Stimulated activated CD8-positive, alpha-beta memory T cell treated with anti-CD3 and anti-CD28 coated beads, Interleukin-12 subunit alpha, Interleukin-12 subunit beta, amount 100 ng/mL, for 1 hour (primary cell): ENCODE data around the gene PSMD13.

ENCODE experiments used
- DNase-seq: peaks from one replicate; pipeline ENCODE4 v3.0.0-alpha.2; 2020; ENCODE audit warnings: low read depth

PSMD13 gene

DNA sequence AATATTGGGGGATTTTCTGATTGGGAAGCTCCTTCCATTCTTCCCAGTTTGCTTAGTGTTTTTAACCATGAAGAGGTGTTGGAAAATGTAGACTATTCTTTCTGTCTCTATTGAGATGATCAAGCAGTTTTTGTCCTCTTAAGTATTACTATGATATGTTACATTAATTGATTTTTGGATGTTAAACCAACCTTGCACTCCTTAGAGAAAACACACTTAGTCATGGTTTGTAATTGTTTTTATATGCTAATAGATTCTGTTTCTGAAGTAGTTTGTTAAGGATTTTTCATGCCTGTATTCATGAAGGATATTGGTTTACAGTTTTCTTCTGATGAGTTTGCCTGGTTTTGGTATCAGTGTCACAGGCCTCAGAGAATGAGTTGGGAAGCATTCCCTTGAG, 39.4 kb downstream of the PSMD13 start:
- DNase-seq: no peak

DNA sequence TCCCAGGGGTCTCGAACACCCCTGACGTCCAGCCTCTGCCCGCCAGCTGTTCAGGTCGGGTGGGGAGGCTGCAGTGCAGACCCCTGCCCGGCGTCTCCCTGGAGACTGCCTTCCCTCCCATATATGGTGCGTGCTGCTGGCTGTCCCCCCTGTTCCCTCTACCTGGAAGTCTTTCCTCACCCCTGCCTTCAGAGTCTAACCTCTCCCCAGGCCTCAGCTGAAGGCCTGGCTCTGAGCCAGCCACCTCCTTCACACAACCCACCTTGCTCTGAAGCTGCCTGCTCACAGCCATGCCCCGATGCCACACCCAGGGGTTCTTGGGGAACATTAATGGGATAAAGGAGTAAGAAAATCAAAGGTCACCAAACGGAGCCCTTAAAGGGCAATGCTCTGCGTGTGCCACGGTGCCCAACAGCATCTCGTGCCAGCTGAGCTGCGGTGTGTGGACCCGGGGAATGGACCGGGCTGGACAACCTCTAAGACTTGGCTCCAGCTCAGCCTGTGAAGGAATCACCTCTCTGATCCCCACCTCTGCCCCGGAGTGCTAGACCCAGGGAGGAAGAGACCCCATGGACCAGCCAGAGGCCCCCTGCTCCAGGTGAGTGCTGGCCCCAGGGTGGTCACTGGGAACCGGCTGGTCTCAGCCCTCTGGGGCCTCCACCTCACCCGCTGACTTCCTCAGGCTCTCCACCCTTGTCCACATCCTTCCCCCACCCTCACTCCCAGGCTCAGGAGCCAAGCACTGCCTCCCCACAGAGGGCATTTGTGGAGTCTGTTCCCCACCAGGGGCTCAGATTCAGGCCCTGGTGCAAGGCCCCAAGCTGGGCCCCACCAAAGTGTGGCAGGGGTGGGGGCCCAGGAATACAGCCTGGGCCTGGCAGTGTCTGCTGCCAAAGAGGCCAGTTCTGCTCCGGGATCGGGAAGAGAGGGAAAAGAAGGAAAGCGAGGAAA, 41.5 kb downstream of the PSMD13 start, which contains the start of gene NLRP6:
Gene NLRP6, plus strand, starts transcription at position 407 of the 951 bp plus-strand sequence. Its CDS starts 163 bp downstream, at position 570.
- DNase-seq: no peak

DNA sequence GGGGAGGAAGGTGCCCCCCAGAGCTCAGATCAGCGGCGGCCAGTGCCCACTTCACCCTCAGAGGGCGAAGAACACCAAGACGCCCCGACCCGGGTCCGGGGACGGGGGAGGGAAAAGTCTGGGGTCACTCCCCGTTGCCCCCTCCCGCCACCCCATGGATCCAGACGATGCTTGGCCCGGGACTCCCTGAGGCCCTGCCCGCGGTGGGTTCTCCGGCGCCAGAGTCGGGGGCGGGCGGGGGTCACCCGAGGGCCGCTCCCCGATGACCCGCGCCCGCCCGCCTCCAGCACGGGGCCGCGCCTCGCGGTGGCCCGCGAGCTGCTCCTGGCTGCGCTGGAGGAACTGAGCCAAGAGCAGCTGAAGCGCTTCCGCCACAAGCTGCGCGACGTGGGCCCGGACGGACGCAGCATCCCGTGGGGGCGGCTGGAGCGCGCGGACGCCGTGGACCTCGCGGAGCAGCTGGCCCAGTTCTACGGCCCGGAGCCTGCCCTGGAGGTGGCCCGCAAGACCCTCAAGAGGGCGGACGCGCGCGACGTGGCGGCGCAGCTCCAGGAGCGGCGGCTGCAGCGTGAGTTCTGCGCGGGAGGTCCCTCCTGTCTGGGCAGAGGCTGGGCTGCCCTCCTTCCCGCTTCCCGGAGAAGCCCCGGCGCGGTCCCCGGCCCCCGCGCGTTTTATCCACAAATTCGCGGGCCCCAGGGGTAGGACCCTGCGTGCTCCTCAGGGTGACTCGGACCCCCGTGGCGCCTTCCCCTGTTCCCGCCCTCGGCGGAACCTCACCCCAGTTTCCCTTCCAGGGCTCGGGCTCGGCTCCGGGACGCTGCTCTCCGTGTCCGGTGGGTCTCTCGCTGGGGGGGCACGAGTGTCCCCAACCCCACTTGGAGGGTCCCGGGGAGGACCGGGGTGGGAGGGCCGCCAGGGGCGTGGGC, 42.5 kb downstream of the PSMD13 start:
- no peak for DNase-seq

DNA sequence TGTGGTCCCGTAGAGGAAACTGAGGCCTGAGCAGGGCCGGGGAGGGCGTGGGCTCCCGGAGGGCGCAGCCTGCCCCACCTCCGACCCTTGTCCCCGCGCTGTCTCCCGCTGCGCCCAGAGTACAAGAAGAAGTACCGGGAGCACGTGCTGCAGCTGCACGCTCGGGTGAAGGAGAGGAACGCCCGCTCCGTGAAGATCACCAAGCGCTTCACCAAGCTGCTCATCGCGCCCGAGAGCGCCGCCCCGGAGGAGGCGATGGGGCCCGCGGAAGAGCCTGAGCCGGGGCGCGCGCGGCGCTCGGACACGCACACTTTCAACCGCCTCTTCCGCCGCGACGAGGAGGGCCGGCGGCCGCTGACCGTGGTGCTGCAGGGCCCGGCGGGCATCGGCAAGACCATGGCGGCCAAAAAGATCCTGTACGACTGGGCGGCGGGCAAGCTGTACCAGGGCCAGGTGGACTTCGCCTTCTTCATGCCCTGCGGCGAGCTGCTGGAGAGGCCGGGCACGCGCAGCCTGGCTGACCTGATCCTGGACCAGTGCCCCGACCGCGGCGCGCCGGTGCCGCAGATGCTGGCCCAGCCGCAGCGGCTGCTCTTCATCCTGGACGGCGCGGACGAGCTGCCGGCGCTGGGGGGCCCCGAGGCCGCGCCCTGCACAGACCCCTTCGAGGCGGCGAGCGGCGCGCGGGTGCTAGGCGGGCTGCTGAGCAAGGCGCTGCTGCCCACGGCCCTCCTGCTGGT, 43.4 kb downstream of the PSMD13 start:
- DNase-seq: no peak

DNA sequence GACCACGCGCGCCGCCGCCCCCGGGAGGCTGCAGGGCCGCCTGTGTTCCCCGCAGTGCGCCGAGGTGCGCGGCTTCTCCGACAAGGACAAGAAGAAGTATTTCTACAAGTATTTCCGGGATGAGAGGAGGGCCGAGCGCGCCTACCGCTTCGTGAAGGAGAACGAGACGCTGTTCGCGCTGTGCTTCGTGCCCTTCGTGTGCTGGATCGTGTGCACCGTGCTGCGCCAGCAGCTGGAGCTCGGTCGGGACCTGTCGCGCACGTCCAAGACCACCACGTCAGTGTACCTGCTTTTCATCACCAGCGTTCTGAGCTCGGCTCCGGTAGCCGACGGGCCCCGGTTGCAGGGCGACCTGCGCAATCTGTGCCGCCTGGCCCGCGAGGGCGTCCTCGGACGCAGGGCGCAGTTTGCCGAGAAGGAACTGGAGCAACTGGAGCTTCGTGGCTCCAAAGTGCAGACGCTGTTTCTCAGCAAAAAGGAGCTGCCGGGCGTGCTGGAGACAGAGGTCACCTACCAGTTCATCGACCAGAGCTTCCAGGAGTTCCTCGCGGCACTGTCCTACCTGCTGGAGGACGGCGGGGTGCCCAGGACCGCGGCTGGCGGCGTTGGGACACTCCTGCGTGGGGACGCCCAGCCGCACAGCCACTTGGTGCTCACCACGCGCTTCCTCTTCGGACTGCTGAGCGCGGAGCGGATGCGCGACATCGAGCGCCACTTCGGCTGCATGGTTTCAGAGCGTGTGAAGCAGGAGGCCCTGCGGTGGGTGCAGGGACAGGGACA, 44.1 kb downstream of the PSMD13 start:
- DNase-seq: no peak

DNA sequence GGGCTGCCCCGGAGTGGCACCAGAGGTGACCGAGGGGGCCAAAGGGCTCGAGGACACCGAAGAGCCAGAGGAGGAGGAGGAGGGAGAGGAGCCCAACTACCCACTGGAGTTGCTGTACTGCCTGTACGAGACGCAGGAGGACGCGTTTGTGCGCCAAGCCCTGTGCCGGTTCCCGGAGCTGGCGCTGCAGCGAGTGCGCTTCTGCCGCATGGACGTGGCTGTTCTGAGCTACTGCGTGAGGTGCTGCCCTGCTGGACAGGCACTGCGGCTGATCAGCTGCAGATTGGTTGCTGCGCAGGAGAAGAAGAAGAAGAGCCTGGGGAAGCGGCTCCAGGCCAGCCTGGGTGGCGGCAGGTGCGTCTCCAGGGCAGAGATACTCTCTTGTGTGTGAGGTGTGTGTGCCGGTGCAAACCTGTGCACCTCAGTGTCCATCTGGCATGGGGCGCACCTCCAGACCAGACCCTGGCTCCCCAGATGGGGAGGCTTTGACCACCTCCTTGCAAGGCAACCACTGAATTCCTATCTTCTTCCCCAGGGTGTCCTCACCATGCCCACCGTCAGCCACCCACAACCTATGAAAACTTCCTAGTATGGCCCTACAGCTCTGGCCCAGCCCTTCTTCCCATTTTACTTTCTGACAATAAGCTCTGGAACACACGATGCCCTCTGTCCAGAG, 44.8 kb downstream of the PSMD13 start:
- no peak for DNase-seq

DNA sequence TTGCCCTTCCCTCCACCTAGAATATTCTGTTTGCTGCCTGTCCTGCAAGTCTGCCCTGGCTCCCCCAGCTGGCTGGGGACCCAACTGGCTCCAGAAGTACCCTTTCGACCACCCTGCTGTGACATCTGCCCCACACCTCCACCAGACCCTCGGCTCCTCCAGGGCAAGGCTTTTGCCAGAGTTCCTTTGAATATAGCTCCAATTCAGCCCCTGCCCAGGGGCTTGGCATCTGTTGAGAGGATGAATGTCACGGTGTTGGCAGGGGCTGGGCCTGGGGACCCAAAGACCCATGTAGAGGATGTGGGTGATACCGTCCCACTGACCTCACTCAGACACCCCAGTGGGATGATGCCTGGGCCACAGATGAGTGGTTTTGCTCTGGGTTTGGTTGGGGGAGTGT, 45.4 kb downstream of the PSMD13 start:
- no peak for DNase-seq

DNA sequence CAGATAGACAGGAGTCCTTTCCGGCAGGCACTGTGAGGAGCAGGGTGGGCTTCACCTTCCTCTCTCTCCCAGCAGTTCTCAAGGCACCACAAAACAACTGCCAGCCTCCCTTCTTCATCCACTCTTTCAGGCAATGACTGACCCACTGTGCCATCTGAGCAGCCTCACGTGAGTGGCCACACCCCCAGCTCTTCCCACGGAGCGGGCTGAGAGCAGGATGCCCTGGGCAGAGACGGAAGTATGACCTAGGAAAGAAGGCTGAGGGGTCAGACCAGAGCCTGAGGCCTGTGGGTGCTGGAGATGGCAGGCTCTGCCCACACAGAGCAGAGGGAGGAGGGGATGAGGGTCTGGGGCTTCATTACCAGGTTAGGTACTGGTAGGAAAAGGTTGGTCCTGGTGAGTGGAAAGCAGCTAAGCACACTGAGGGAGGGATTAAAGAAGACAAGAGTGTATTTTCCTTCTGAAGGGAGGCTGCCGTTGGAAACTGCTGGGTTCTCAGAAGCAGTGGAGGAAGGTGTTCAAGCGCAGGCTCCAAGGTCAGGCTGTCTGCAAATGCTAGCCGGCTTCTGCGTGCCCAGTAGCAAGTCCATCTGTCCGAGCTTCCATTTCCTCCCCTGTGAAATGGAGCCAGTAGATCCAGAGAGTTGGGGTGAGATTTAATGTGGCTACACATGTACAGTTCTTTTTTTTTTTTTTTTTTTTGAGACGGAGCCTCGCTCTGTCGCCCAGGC, 46.0 kb downstream of the PSMD13 start:
- no peak for DNase-seq

DNA sequence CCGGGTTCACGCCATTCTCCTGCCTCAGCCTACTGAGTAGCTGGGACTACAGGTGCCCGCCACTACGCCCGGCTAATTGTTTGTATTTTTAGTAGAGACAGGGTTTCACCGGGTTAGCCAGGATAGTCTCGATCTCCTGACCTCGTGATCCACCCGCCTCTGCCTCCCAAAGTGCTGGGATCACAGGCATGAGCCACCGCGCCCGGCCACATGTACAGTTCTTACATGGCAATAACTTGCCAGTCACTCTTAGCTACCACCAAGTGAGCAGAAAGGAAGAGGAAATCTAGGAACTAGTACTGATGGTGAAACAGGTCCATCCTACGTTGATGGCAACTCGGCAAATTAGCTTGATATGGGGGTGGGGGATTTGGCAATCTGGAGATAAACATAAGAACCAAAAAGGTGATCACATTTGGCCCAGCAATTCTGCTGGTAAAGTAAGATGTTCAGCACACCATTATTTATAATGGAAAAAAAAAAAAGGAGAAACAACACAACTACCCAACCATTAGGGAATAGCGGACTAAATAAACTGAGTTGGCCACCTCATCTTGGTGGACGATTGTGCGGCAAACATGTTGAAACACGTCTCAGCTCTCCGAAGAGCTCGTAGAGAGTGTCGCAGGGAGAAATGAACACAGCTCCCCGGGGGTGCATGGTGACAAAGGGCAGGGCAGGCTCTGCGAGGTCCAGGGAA, 46.8 kb downstream of the PSMD13 start:
- DNase-seq: no peak

DNA sequence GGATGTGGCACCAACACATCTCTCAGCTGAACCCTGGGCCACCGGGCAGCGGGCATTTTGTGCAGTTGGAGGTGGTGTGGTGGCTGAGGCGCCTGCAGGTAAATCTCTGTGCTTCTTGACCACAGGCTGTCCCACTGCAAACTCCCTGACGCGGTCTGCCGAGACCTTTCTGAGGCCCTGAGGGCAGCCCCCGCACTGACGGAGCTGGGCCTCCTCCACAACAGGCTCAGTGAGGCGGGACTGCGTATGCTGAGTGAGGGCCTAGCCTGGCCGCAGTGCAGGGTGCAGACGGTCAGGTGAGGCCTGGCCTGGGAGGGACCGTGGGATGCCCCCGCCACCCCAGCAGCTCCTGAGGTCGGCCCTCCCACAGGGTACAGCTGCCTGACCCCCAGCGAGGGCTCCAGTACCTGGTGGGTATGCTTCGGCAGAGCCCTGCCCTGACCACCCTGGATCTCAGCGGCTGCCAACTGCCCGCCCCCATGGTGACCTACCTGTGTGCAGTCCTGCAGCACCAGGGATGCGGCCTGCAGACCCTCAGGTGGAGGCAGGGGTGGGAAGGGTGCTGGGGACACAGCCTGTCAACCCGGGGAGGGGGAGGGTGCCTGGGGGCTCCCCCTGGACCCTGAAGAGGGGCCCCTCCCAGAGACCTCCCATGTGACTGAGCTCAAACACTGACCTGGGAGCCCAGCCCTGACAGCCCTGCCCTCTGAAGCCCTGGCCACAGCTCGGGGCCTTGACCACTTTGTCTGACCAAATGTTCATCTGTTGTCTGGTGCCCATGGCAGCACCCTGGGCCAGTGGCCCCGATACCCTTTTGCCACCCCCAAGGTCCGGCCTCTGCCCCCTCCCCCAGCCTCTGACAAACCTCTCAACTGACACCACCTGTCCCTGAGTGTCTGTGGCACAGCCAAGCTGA, 47.6 kb downstream of the PSMD13 start:
- DNase-seq: no peak

DNA sequence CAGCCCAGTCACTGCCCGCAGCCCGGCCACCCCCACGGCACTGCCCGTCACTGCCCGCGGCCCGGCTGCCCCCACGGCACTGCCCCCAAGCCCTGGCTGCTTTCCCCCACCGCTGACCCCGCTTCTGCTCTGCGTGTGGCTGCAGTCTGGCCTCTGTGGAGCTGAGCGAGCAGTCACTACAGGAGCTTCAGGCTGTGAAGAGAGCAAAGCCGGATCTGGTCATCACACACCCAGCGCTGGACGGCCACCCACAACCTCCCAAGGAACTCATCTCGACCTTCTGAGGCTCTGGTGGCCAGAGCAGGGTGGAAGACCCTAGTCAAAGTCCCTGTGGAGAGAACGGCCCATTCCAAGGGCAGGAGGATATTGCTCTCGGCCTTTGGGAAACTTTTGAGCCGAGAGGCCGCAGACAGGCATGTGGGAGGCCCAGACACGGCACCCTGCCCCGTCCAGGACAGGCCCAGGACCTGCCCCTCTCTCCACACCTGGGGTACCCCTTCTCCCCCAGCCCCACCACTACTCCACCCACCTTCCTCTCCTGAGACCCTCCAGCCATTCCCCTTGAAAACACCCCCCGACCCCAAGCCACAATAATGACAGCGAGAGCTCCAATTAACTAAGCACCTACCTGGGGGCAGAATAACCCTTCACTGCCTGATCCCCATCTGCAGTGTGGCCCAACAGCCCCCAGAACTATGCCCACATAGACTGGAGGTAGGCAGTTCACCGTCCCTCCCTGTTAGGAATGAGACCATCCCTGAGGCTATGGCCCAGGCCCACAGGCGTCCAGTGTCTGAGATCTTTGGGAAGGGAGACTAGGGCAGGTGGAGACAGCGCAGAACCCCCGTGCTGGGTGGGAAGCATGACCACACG, 48.5 kb downstream of the PSMD13 start:
- no peak for DNase-seq

DNA sequence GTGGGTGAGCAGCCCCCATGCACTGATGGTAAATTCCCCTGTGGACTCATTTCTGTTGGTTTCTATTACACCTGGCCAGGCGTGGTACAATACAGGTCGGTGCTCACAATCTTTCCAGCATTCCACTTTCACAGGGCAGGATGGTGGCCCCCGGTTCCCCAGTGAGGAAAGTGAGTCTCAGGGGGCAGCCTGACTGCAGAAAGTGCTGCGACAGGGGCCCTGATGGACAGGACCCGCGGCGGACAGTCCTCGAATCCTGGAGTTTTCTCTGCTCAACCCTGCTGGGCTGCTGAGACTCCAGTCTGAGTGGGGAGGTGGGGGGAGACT, 49.1 kb downstream of the PSMD13 start:
- DNase-seq: no peak

DNA sequence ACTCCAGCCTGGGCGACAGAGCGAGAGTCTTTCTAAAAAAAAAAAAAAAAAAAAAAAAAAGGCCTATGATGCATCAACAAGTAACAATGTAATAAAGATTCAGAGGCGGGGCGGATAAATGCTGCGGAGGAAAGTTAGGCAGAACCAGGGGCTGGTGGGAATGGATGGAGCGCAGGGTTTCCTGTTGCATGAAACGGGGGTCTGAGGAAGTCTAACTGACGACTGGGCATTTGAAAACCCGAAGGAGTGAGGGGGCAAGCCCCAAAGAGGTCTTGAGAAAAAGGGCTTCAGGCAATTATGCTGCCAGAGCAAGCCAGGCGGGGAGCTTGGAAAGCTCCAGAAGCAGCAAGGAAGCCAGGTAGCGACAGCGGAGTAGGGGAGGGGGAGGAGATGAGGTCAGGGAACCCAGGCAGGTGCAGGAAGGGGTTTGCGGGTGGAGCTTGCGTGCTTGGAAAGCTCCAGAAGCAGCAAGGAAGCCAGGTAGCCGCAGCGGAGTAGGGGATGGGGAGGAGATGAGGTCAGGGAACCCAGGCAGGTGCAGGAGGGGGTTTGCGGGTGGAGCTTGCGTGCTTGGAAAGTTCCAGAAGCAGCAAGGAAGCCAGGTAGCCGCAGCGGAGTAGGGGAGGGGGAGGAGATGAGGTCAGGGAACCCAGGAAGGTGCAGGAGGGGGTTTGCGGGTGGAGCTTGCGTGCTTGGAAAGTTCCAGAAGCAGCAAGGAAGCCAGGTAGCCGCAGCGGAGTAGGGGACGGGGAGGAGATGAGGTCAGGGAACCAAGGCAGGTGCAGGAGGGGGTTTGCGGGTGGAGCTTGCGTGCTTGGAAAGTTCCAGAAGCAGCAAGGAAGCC, 50.4 kb downstream of the PSMD13 start:
- peak; percentile 71 for DNase-seq

DNA sequence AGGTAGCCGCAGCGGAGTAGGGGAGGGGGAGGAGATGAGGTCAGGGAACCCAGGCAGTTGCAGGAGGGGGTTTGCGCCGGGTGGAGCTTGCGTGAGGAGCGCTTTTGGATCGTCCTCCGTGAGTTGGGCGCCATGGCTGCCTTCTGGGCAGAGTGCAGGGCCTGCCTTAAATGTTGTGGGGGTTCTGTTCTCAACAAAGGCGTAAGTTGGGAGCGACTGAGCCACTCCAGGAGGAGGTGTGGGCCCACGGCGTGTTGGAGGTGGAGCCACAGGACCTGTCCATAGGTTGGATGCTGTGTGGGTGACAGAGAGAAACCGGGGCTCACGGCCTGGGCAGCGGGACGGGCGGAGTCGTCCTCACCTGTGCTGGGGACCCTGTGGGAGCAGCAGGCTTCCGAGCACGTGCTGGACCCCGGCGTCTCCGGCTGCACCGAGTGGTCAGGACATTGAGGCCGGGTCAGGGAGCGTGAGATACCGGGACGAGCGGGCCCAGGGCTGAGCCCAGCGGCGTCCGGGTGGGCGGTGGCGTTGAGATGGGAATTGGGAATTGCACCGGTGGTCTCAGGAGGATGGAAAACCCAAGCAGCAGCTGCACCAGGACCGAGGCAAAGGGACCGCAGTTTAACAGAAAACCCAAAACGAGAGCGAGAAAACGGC, 51.2 kb downstream of the PSMD13 start:
- no peak for DNase-seq

DNA sequence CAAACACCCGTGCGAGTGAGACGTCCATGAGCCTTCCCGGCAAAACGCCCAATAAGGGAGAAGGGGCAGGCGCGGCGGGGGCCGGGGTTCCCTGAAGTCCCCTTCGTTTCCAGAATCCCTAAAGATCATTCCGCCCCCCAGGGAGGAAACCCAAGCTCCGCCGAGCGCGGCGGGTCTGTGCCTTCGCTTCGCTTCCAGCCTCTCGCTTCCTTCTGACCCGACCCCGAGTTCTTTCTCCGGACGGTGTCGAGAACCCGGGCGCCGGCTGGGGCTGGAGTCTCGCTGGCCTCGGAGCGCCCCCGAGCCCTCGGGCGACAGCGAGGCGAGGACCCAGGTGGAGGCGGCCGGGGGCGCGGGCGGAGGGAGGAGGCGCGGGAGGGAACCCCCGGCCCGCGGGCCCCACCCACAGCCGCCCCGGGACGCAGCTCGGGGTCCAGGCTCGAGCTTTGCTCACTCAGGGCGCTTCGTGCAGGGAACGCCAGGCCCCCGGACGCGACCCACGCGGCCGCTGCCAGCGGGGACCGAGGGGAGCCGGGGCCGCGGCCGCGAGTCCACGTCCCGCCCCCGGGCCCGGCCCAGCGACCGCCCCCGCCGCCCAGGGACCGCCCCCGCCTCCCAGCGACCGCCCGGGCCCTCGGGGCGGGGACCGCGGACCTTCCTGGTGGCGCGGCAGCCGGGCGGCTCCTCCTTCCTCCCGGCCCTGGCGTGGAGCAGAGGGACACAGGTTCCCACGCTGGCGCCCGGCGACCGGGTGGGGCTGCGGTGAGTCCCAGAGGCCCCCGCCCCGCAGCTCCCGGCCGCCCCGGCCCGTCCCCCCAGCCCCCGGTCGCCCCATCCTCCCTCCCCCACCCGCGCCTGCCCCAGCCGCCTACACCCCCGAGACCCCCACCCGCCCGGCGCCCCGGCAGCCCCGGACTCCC, 52.0 kb downstream of the PSMD13 start, which contains the start of gene PGGHG:
Gene PGGHG, plus strand, starts transcription at position 649 of the 920 bp plus-strand sequence. CDS start 691 bp downstream, outside the sequence.
- DNase-seq: no peak
